Non-pigmented ciliary epithelial cell (primary cell): ENCODE results near the gene EPS8L3.
A peak's percentile ranks its signal among the peaks of the same experiment; 100 is the strongest.
"Not testable (repeated sequence)": the region's sequence is repeated elsewhere in the genome, so short reads cannot be mapped to it uniquely, and the experiment has no call there.

ENCODE experiments used
- DNase-seq: peaks from one replicate; pipeline ENCODE4 v3.0.0-alpha.2; 2010; ENCODE audit warnings: low read depth

Gene EPS8L3

GRCh38 chr1:109762821-109763645, 690 bp downstream of the EPS8L3 start:
- peak; percentile 34 for DNase-seq

GRCh38 chr1:109762039-109762585, 1.6 kb downstream of the EPS8L3 start:
- DNase-seq, result no peak

- no peak for DNase-seq
These were observed 2.3 kb downstream of the EPS8L3 start for GRCh38 chr1:109761227-109762038.

- DNase-seq, result no peak
These were observed 3.0 kb downstream of the EPS8L3 start for GRCh38 chr1:109760581-109761226.

- DNase-seq, result no peak
These were observed 4.0 kb downstream of the EPS8L3 start for GRCh38 chr1:109759513-109760334.

GRCh38 chr1:109757936-109758786, 5.6 kb downstream of the EPS8L3 start:
- DNase-seq, result no peak

GRCh38 chr1:109756848-109757521, 6.7 kb downstream of the EPS8L3 start:
- no peak for DNase-seq

GRCh38 chr1:109756325-109756724, 7.4 kb downstream of the EPS8L3 start:
- not testable (repeated sequence) for DNase-seq

GRCh38 chr1:109754738-109755137, 9.0 kb downstream of the EPS8L3 start:
- DNase-seq, result no peak

GRCh38 chr1:109751531-109752260, 12.0 kb downstream of the EPS8L3 start:
- no peak for DNase-seq

GRCh38 chr1:109750920-109751319, 12.8 kb downstream of the EPS8L3 start:
- no peak for DNase-seq

GRCh38 chr1:109750241-109750882, 13.4 kb downstream of the EPS8L3 start:
- DNase-seq, result no peak

GRCh38 chr1:109749221-109749620, 14.5 kb downstream of the EPS8L3 start:
- no peak for DNase-seq

- not testable (repeated sequence) for DNase-seq
These were observed 15.4 kb downstream of the EPS8L3 start for GRCh38 chr1:109748311-109748710.

- DNase-seq, result no peak
These were observed 22.9 kb downstream of the EPS8L3 start, which contains the start of gene GSTM3 for GRCh38 chr1:109740615-109741373. Gene GSTM3, minus strand, starts transcription at chr1:109741038. Its CDS starts 751 bp downstream, at chr1:109740287.

GRCh38 chr1:109739738-109740614, 23.7 kb downstream of the EPS8L3 start:
- DNase-seq, result no peak
